ENCODE results near the gene SSR1. TPM values are rescaled to one million over a fixed set of nuclear protein-coding genes. Genes with fewer than 3 reads are reported as not detected.
"Not testable (repeated sequence)": the region's sequence is repeated elsewhere in the genome, so short reads cannot be mapped to it uniquely, and the experiment has no call there.

The SSR1 gene
- polyA plus RNA-seq, 1 donor from 2014 or later, result 53.0 TPM

GRCh38 chr6:7267071-7267465 lies 45.9 kb downstream of the SSR1 start:
- Histone ChIP-seq H3K9ac (ENCODE audit: low read length) (no peak overlapping the region), H3K9me3 (ENCODE audit: low read length) (peaks cover 5% of the 10 kb centered on the region), H4K20me1 (ENCODE audit: insufficient read depth) (no peaks in the 10 kb centered on the region), H3K27ac (ENCODE audit: low read length) (no peak overlapping the region), H3F3A (ENCODE audit: insufficient read depth, low read length, poor library complexity, severe bottlenecking) (no peaks in the 10 kb centered on the region), H3K9me2 (ENCODE audit: insufficient read depth, low read length) (no peaks in the 10 kb centered on the region), H3K36me3 (ENCODE audit: insufficient read depth, low read length) (no peaks in the 10 kb centered on the region), H2AFZ (ENCODE audit: low read depth, low read length) (no peak overlapping the region), H3K4me3 (ENCODE audit: low read length) (no peak overlapping the region), H3K27me3 (ENCODE audit: insufficient read depth, low read depth, low read length) (no peaks in the 10 kb centered on the region), H3K4me2 (ENCODE audit: low read length) (no peak overlapping the region), H3K79me2 (replicated peaks; ENCODE audit: insufficient read depth, low read length) (no peaks in the 10 kb centered on the region)
- TF ChIP-seq EP300 (conservative IDR thresholded peaks at IDR 0.05; ENCODE audit: poor library complexity, severe bottlenecking) (no peak), RAD21 (conservative IDR thresholded peaks at IDR 0.05) (no peak), POLR2AphosphoS5 (IDR thresholded peaks at IDR 0.05) (no peak), SMC3 (conservative IDR thresholded peaks at IDR 0.05; ENCODE audit: poor library complexity) (no peak), EZH2 (IDR thresholded peaks at IDR 0.05; ENCODE audit: borderline replicate concordance, insufficient read depth, low read length, poor library complexity, severe bottlenecking) (no peak), TAF1 (IDR thresholded peaks at IDR 0.05; ENCODE audit: low read depth) (no peak)
- TF ChIP-seq, protein P1, sequence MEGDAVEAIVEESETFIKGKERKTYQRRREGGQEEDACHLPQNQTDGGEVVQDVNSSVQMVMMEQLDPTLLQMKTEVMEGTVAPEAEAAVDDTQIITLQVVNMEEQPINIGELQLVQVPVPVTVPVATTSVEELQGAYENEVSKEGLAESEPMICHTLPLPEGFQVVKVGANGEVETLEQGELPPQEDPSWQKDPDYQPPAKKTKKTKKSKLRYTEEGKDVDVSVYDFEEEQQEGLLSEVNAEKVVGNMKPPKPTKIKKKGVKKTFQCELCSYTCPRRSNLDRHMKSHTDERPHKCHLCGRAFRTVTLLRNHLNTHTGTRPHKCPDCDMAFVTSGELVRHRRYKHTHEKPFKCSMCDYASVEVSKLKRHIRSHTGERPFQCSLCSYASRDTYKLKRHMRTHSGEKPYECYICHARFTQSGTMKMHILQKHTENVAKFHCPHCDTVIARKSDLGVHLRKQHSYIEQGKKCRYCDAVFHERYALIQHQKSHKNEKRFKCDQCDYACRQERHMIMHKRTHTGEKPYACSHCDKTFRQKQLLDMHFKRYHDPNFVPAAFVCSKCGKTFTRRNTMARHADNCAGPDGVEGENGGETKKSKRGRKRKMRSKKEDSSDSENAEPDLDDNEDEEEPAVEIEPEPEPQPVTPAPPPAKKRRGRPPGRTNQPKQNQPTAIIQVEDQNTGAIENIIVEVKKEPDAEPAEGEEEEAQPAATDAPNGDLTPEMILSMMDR (IDR thresholded peaks at IDR 0.05; ENCODE audit: poor library complexity, severe bottlenecking), result no peak
- TF ChIP-seq, protein P2, sequence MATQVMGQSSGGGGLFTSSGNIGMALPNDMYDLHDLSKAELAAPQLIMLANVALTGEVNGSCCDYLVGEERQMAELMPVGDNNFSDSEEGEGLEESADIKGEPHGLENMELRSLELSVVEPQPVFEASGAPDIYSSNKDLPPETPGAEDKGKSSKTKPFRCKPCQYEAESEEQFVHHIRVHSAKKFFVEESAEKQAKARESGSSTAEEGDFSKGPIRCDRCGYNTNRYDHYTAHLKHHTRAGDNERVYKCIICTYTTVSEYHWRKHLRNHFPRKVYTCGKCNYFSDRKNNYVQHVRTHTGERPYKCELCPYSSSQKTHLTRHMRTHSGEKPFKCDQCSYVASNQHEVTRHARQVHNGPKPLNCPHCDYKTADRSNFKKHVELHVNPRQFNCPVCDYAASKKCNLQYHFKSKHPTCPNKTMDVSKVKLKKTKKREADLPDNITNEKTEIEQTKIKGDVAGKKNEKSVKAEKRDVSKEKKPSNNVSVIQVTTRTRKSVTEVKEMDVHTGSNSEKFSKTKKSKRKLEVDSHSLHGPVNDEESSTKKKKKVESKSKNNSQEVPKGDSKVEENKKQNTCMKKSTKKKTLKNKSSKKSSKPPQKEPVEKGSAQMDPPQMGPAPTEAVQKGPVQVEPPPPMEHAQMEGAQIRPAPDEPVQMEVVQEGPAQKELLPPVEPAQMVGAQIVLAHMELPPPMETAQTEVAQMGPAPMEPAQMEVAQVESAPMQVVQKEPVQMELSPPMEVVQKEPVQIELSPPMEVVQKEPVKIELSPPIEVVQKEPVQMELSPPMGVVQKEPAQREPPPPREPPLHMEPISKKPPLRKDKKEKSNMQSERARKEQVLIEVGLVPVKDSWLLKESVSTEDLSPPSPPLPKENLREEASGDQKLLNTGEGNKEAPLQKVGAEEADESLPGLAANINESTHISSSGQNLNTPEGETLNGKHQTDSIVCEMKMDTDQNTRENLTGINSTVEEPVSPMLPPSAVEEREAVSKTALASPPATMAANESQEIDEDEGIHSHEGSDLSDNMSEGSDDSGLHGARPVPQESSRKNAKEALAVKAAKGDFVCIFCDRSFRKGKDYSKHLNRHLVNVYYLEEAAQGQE (IDR thresholded peaks at IDR 0.05; ENCODE audit: borderline replicate concordance), result no peak

DNA sequence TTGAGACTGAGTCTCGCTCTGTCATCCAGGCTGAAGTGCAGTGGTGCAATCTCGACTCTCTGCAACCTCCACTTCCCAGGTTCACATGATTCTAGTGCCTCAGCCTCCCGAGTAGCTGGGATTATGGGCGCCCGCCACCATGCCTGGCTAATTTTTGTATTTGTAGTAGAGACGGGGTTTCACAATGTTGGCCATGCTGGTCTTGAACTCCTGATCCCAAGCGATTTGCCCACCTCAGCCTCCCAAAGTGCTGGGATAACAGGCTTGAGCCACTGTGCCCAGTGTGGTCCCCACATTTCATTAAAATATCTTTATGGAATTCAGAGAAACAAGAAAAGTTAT lies 47.6 kb downstream of the SSR1 start:
- H2AFZ ChIP-seq (ENCODE audit: low read depth, low read length); H3F3A ChIP-seq (ENCODE audit: insufficient read depth, low read length, poor library complexity, severe bottlenecking); H3K9ac ChIP-seq (ENCODE audit: low read length); H3K27ac ChIP-seq (ENCODE audit: low read length); H3K4me3 ChIP-seq (ENCODE audit: low read length); H3K4me2 ChIP-seq (ENCODE audit: low read length); H3K9me3 ChIP-seq (ENCODE audit: low read length); H3K9me2 ChIP-seq (ENCODE audit: insufficient read depth, low read length); H4K20me1 ChIP-seq (ENCODE audit: insufficient read depth); H3K27me3 ChIP-seq (ENCODE audit: insufficient read depth, low read depth, low read length); H3K79me2 ChIP-seq (replicated peaks; ENCODE audit: insufficient read depth, low read length); H3K36me3 ChIP-seq (ENCODE audit: insufficient read depth, low read length): not testable (repeated sequence)

- no peaks in the 10 kb centered on the region for H3K27me3 ChIP-seq (ENCODE audit: insufficient read depth, low read depth, low read length)
- H3K4me2 ChIP-seq (ENCODE audit: low read length), result no peak overlapping the region
- no peak overlapping the region for H3K9ac ChIP-seq (ENCODE audit: low read length)
- peaks cover 5% of the 10 kb centered on the region for H3K9me3 ChIP-seq (ENCODE audit: low read length)
- H3F3A ChIP-seq (ENCODE audit: insufficient read depth, low read length, poor library complexity, severe bottlenecking), result no peaks in the 10 kb centered on the region
- H3K79me2 ChIP-seq (replicated peaks; ENCODE audit: insufficient read depth, low read length), result no peaks in the 10 kb centered on the region
- H3K4me3 ChIP-seq (ENCODE audit: low read length), result no peak overlapping the region
- TF ChIP-seq POLR2AphosphoS5 (IDR thresholded peaks at IDR 0.05), result no peak
- TF ChIP-seq EZH2 (IDR thresholded peaks at IDR 0.05; ENCODE audit: borderline replicate concordance, insufficient read depth, low read length, poor library complexity, severe bottlenecking), result no peak
- TF ChIP-seq MXI1 (conservative IDR thresholded peaks at IDR 0.05; ENCODE audit: poor library complexity, severe bottlenecking), result no peak
- TF ChIP-seq EP300 (conservative IDR thresholded peaks at IDR 0.05; ENCODE audit: poor library complexity, severe bottlenecking), result no peak
- TF ChIP-seq, protein P1 (IDR thresholded peaks at IDR 0.05; ENCODE audit: poor library complexity, severe bottlenecking), result no peak
- TF ChIP-seq SMC3 (conservative IDR thresholded peaks at IDR 0.05; ENCODE audit: poor library complexity), result no peak
- TF ChIP-seq, protein P2 (IDR thresholded peaks at IDR 0.05; ENCODE audit: borderline replicate concordance), result no peak
- TF ChIP-seq TAF1 (IDR thresholded peaks at IDR 0.05; ENCODE audit: low read depth), result no peak
- TF ChIP-seq RAD21 (conservative IDR thresholded peaks at IDR 0.05), result no peak
- no peak overlapping the region for H3K27ac ChIP-seq (ENCODE audit: low read length)
- H4K20me1 ChIP-seq (ENCODE audit: insufficient read depth), result no peaks in the 10 kb centered on the region
- no peaks in the 10 kb centered on the region for H3K36me3 ChIP-seq (ENCODE audit: insufficient read depth, low read length)
- no peak overlapping the region for H2AFZ ChIP-seq (ENCODE audit: low read depth, low read length)
- no peaks in the 10 kb centered on the region for H3K9me2 ChIP-seq (ENCODE audit: insufficient read depth, low read length)
Observed at GRCh38 chr6:7264686-7265384, 48.2 kb downstream of the SSR1 start.

Measured in neural cell (in vitro differentiated cells).